K562 treated with DMSO at 1 percent for 24 hours (cell line): ENCODE measurements around the gene OR10A7. TPM values are rescaled to one million over a fixed set of nuclear protein-coding genes. Genes with fewer than 3 reads are reported as not detected.

Experiments used
- total RNA-seq: library from RNA; unstranded; fragments of 300-600 nt; gene quantifications from 2 replicates; pipeline ENCODE4 v1.2.3, GENCODE V29; 2022; ENCODE audit warnings: low read depth; ENCODE audit not compliant: insufficient read depth

The OR10A7 gene
- not detected in 2 replicates for total RNA-seq

DNA sequence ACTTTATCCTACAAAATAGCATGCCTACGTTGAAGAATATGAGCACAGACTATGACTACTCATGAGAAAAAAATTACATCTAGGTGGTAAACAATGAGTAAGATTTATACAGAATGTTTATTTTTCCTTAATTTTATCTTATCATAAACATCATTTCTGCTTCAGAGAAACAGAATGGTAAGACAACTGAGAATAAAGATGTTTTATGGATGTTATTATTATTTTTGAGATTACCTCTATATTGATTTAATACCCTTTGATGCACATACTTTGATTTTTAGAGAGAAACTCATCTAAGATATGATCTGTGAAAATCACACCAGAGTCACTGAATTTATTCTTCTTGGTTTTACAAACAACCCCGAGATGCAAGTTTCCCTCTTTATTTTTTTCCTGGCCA lies at the start of gene OR10A7:
OR10A7 (plus strand) TSS at position 301 of the 400 bp plus-strand sequence; CDS start at position 301, 0 bp downstream.

DNA sequence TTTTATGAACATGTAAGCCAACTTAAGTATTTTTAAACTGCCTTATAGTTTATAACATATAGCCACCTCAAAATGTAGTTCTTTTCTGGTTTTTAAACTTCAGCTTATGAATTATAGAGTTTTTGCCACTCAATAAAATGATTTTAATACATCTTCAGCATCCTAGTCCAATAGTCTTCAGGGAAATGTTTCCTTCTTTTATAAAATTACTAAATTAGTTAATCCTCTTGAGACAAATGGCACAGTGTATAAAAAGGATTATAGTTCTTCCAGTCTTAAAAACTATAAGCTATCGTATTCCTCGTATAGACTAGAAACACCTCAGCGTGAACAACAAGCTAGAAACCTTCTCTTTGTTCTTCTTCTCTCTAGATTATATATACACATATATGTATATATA lies 23.5 kb downstream of the OR10A7 start, which contains the start of gene OR6C74:
OR6C74 (plus strand) TSS at position 301 of the 400 bp plus-strand sequence. CDS start 2,679 bp downstream, outside the sequence.

Other genes with a start within 250 kb of the OR10A7 start
- 5.8 and 6.3 TPM in 2 replicates for gene TESPA1, start 236.3 kb upstream of the OR10A7 start, total RNA-seq
- gene NEUROD4, start 201.1 kb upstream of the OR10A7 start, total RNA-seq: not detected in 2 replicates
- not detected in 2 replicates for gene OR9K2, start 94.6 kb upstream of the OR10A7 start, total RNA-seq
- gene OR6C74, start 23.6 kb downstream of the OR10A7 start, total RNA-seq: not detected in 2 replicates
- gene OR6C6, start 75.5 kb downstream of the OR10A7 start, total RNA-seq: not detected in 2 replicates
- gene OR6C1, start 93.3 kb downstream of the OR10A7 start, total RNA-seq: not detected in 2 replicates
- not detected in 2 replicates for gene OR6C3, start 109.7 kb downstream of the OR10A7 start, total RNA-seq
- not detected in 2 replicates for gene OR6C75, start 141.9 kb downstream of the OR10A7 start, total RNA-seq
- gene OR6C65, start 179.5 kb downstream of the OR10A7 start, total RNA-seq: not detected in 2 replicates
- not detected in 2 replicates for gene OR6C76, start 205.2 kb downstream of the OR10A7 start, total RNA-seq
- gene OR6C2, start 223.1 kb downstream of the OR10A7 start, total RNA-seq: not detected in 2 replicates
- not detected in 2 replicates for gene OR6C70, start 249.1 kb downstream of the OR10A7 start, total RNA-seq